SK-N-MC (cell line): ENCODE results near the gene DGKZ.

Experiments
- DNase-seq: peaks from one replicate; pipeline ENCODE4 v3.0.0-alpha.2; 2011; ENCODE audit warnings: low read depth, low spot score
- H3K27ac ChIP-seq: fragments of 200-600 bp; sonication (generic); 2 replicates; pipeline ENCODE4 v1.5.1; 2016; ENCODE audit warnings: mixed run types
- H3K36me3 ChIP-seq: fragments of 200-600 bp; sonication (generic); 2 replicates; pipeline ENCODE4 v1.6.1; 2017; ENCODE audit warnings: antibody characterized with exemption, low read length, mixed read lengths; ENCODE audit not compliant: insufficient read depth
- H3K4me3 ChIP-seq: fragments of 200-600 bp; sonication (generic); 2 replicates; pipeline ENCODE4 v1.5.1; 2016
- H3K9ac ChIP-seq: fragments of 200-600 bp; sonication (generic); 2 replicates; pipeline ENCODE4 v1.8.0; 2017; ENCODE audit warnings: mixed run types, mixed read lengths; ENCODE audit not compliant: insufficient read length
- H3K9me3 ChIP-seq: fragments of 200-600 bp; sonication (generic); 2 replicates; pipeline ENCODE4 v1.6.1; 2017; ENCODE audit warnings: low read depth, mild to moderate bottlenecking, antibody characterized with exemption, low read length, moderate library complexity, mixed read lengths
- EZH2 ChIP-seq: fragments of 200-600 bp; sonication (generic); IDR thresholded peaks from one replicate; pipeline ENCODE4 v1.6.1; 2017; ENCODE audit warnings: antibody characterized with exemption
- FOXP2 ChIP-seq: optimal IDR thresholded peaks from 2 replicates; pipeline ENCODE3; 2011; ENCODE audit warnings: mild to moderate bottlenecking, moderate library complexity; ENCODE audit not compliant: insufficient read depth; ENCODE audit errors: extremely low read length, control extremely low read depth
- POLR2AphosphoS5 ChIP-seq: IDR thresholded peaks from 2 replicates; pipeline ENCODE4 v1.6.1; 2012; ENCODE audit warnings: mild to moderate bottlenecking, low read depth, low read length, borderline replicate concordance

Gene DGKZ

GRCh38 chr11:46383974-46384701, 36.9 kb downstream of the DGKZ start:
- H3K9me3 ChIP-seq: no peaks in the 10 kb centered on the region
- H3K4me3 ChIP-seq: no peak overlapping the region
- no peaks in the 10 kb centered on the region for H3K36me3 ChIP-seq
- no peak overlapping the region for H3K27ac ChIP-seq
- no peak overlapping the region for H3K9ac ChIP-seq
- DNase-seq: no peak
- TF ChIP-seq POLR2AphosphoS5 (no peak), EZH2 (no peak), FOXP2 (no peak)

- Histone ChIP-seq H3K9ac (no peak overlapping the region), H3K4me3 (no peak overlapping the region), H3K36me3 (no peaks in the 10 kb centered on the region), H3K9me3 (no peaks in the 10 kb centered on the region), H3K27ac (no peak overlapping the region)
- TF ChIP-seq EZH2 (no peak), FOXP2 (no peak), POLR2AphosphoS5 (no peak)
- DNase-seq: no peak
These were observed 38.1 kb downstream of the DGKZ start for GRCh38 chr11:46385169-46386004.

- no peaks in the 10 kb centered on the region for H3K9me3 ChIP-seq
- no peak for TF ChIP-seq EZH2
- TF ChIP-seq POLR2AphosphoS5: no peak
- no peak for TF ChIP-seq FOXP2
- H3K9ac ChIP-seq: no peak overlapping the region
These were observed 38.8 kb downstream of the DGKZ start for GRCh38 chr11:46386005-46386578.

GRCh38 chr11:46386674-46387073, 39.4 kb downstream of the DGKZ start:
- no peak for DNase-seq
- no peaks in the 10 kb centered on the region for H3K9me3 ChIP-seq

More at GRCh38 chr11:46386005-46386578, 38.8 kb downstream of the DGKZ start:
- Histone ChIP-seq H3K36me3 (no peaks in the 10 kb centered on the region), H3K27ac (no peak overlapping the region), H3K4me3 (no peak overlapping the region)
- DNase-seq: no peak

GRCh38 chr11:46387456-46387855, 40.2 kb downstream of the DGKZ start:
- no peaks in the 10 kb centered on the region for H3K9me3 ChIP-seq
- no peak overlapping the region for H3K4me3 ChIP-seq
- no peaks in the 10 kb centered on the region for H3K36me3 ChIP-seq
- no peak for TF ChIP-seq EZH2
- no peak for TF ChIP-seq POLR2AphosphoS5
- TF ChIP-seq FOXP2: no peak
- no peak overlapping the region for H3K27ac ChIP-seq
- no peak for DNase-seq
- no peak overlapping the region for H3K9ac ChIP-seq

More at GRCh38 chr11:46386674-46387073, 39.4 kb downstream of the DGKZ start:
- Histone ChIP-seq H3K9ac (no peak overlapping the region), H3K36me3 (no peaks in the 10 kb centered on the region), H3K4me3 (no peak overlapping the region), H3K27ac (no peak overlapping the region)
- TF ChIP-seq EZH2 (no peak), FOXP2 (no peak), POLR2AphosphoS5 (no peak)

- H3K27ac ChIP-seq: no peak overlapping the region
- TF ChIP-seq POLR2AphosphoS5: no peak
- no peak for DNase-seq
- no peak overlapping the region for H3K4me3 ChIP-seq
- H3K9ac ChIP-seq: no peak overlapping the region
- H3K9me3 ChIP-seq: no peaks in the 10 kb centered on the region
- H3K36me3 ChIP-seq: no peaks in the 10 kb centered on the region
These were observed 40.8 kb downstream of the DGKZ start for GRCh38 chr11:46387919-46388618.

- no peak for TF ChIP-seq FOXP2
- TF ChIP-seq POLR2AphosphoS5: no peak
- TF ChIP-seq EZH2: no peak
- Histone ChIP-seq H3K36me3 (no peaks in the 10 kb centered on the region), H3K27ac (no peak overlapping the region), H3K9me3 (no peaks in the 10 kb centered on the region), H3K9ac (no peak overlapping the region), H3K4me3 (peak overlapping the region; percentile 71)
- no peak for DNase-seq
These were observed 41.6 kb downstream of the DGKZ start for GRCh38 chr11:46388619-46389449.
